Measurements from ENCODE around the gene AKAP13.
"Not testable (repeated sequence)": the region's sequence is repeated elsewhere in the genome, so short reads cannot be mapped to it uniquely, and the experiment has no call there.

Gene AKAP13

DNA sequence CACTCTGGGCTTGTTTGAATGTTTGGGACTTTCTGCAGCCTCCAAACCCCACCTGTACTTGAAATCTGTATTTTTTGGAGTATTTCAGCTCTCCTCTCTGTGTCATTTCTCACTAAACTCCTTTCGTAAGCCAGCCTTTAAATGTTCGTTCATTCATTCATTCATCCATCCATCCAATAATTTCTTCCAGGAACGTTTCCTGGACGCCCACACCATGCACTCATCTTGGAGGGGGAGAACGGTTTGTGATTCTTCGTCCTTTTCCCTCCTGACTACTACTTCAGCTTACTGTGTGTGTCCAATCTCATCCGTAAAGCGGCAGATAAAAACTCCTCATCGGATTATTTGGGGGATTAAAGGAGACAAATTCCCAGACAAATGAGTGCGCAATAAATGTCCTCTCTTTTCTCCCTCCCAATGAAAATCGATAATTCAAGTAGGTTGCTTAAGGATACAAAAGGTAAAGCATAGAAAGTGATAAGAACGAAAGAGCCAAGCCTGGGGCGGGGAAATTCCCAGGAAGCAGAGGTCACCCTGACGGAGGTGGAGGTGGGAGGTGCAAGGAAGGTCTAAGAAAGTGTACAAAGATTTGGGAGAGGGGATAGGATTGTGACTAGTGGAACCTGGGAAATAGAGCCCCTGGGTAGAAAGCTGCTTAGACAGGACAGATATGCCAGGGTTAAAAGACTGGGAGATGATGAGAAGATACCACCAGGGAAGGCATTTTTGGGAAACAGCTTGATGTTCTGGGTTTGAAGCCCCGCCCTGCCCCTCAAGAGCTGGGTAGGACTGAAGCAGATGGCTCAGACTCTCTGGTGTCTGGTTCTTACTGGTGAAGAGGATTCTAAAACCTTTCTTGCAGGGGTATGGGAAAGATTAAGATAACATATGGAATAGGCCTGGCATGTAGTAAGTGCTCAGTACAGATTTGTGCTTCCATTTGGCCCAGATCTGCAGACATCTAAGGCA, 415.2 kb downstream of the AKAP13 start:
- H3K27me3 ChIP-seq: no peaks in the 10 kb centered on the region
- peak overlapping the region; percentile 21 to 61 (median 37); a peak in 12 of 20 replicates for H3K4me3 ChIP-seq
- H3K9ac ChIP-seq: peak overlapping the region in 7 of 11 experiments; percentile 32 to 60 (median 50); a peak in 10 of 22 replicates
- no peak for TF ChIP-seq Cebpa-rat (IDR thresholded peaks at IDR 0.05)
- no peak overlapping the region for H3K27ac ChIP-seq
- H4K20me1 ChIP-seq: peaks cover 0 to 36% (median 22%) of the 10 kb centered on the region in 11 experiments; a peak in 17 of 22 replicates
- H3K4me2 ChIP-seq: peak overlapping the region; percentile 61 to 89 (median 75)
- H3K4me1 ChIP-seq: peaks cover 22 to 33% (median 30%) of the 10 kb centered on the region in 10 experiments
- H3K9me3 ChIP-seq (replicated peaks in 1 of 11): peaks cover 0 to 8% (median 0%) of the 10 kb centered on the region in 11 experiments; a peak in 3 of 22 replicates
- 0 out of 22 replicates have a peak, but pooled peaks cover 0 to 7% (median 0%) of the 10 kb centered on the region in 11 experiments for H3K36me3 ChIP-seq

DNA sequence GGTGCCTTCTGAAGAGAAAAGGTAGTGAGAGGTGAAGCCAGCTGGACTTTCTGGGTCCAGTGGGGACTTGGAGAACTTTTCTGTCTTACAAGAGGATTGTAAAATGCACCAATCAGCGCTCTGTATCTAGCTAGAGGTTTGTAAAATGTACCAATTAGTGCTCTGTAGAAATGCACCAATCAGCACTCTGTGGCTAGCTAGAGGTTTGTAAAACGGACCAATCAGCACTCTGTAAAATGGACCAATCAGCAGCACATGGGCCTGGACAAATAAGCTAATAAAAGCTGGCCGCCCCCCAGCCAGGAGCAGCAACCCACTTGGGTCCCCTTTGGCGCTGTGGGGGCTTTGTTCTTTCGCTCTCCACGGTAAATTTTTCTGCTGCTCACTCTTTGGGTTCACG, 416.0 kb downstream of the AKAP13 start:
- H3K4me1 ChIP-seq: peaks cover 25 to 38% (median 30%) of the 10 kb centered on the region in 10 experiments
- H3K4me3 ChIP-seq; H3K27ac ChIP-seq; H3K9ac ChIP-seq; H3K9me3 ChIP-seq (replicated peaks in 1 of 11); H3K36me3 ChIP-seq; H3K27me3 ChIP-seq; H3K4me2 ChIP-seq: not testable (repeated sequence)
- peaks cover 0 to 31% (median 22%) of the 10 kb centered on the region in 11 experiments; a peak in 17 of 22 replicates for H4K20me1 ChIP-seq

Measured in BLaER1 treated with 17β-estradiol and CSF1 and Interleukin-3, amounts not matched to agents 10 nM and 100 nM (cell line).